Body of pancreas (tissue), 4 donors: ENCODE results near the gene COL26A1.

Source experiments
- POLR2A ChIP-seq, 3 donors: fragments of 450-650 bp; IDR thresholded peaks; one replicate each; pipeline ENCODE4 v1.6.1; 2016; ENCODE audit warnings: antibody characterized with exemption in 3 of 3, mild to moderate bottlenecking in 2 of 3
- TF ChIP-seq, protein P1 (sequence below), 7 experiments: fragments of 450-650 bp in 4 of 7; fragments of 200-600 bp in 3 of 7; sonication (generic) in 3 of 7; IDR thresholded peaks; one replicate each; pipeline ENCODE4 v1.5.1; 2016 to 2019; ENCODE audit warnings: antibody characterized with exemption in 7 of 7

- TF ChIP-seq, protein P1, sequence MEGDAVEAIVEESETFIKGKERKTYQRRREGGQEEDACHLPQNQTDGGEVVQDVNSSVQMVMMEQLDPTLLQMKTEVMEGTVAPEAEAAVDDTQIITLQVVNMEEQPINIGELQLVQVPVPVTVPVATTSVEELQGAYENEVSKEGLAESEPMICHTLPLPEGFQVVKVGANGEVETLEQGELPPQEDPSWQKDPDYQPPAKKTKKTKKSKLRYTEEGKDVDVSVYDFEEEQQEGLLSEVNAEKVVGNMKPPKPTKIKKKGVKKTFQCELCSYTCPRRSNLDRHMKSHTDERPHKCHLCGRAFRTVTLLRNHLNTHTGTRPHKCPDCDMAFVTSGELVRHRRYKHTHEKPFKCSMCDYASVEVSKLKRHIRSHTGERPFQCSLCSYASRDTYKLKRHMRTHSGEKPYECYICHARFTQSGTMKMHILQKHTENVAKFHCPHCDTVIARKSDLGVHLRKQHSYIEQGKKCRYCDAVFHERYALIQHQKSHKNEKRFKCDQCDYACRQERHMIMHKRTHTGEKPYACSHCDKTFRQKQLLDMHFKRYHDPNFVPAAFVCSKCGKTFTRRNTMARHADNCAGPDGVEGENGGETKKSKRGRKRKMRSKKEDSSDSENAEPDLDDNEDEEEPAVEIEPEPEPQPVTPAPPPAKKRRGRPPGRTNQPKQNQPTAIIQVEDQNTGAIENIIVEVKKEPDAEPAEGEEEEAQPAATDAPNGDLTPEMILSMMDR (IDR thresholded peaks at IDR 0.05) = no peak
- no peak for TF ChIP-seq POLR2A (IDR thresholded peaks at IDR 0.05)
Measured at GRCh38 chr7:101494602-101495329, 132.1 kb downstream of the COL26A1 start.
